ENCODE data around the gene TSC22D4. TPM values are rescaled to one million over a fixed set of nuclear protein-coding genes. Genes with fewer than 3 reads are reported as not detected.
"Not testable (repeated sequence)": the region's sequence is repeated elsewhere in the genome, so short reads cannot be mapped to it uniquely, and the experiment has no call there.

TSC22D4 gene
- total RNA-seq, 4 donors from 2014 or later, result 17.6 to 40.3 (median 19.5) TPM

DNA sequence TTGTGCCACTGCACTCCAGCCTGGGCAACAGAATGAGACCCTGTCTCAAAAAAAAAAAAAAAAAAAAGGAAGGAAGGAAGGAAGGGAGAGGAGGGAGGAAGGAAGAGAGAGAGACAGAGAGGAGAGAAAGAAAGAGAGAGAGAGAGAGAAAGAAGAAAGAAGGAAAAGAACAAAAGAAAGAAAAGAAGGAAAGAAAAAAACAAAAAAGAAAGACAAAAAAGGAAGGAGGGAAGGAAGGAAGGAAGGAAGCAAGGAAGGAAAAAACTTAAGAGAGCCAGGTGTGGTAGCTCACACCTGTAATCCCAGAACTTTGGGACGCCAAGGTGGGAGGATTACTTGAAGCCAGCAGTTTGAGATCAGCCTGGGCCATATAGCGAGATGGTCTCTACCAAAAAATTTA is 14.2 kb downstream of the TSC22D4 start:
- Histone ChIP-seq H3K4me3 (no peak overlapping the region), H3K36me3 (no peaks in the 10 kb centered on the region), H3K9me3 (no peaks in the 10 kb centered on the region), H3K27me3 (no peaks in the 10 kb centered on the region), H3K4me1 (peaks cover 0 to 10% of the 10 kb centered on the region in 2 donors), H3K27ac (no peak overlapping the region)
- TF ChIP-seq, protein P1, sequence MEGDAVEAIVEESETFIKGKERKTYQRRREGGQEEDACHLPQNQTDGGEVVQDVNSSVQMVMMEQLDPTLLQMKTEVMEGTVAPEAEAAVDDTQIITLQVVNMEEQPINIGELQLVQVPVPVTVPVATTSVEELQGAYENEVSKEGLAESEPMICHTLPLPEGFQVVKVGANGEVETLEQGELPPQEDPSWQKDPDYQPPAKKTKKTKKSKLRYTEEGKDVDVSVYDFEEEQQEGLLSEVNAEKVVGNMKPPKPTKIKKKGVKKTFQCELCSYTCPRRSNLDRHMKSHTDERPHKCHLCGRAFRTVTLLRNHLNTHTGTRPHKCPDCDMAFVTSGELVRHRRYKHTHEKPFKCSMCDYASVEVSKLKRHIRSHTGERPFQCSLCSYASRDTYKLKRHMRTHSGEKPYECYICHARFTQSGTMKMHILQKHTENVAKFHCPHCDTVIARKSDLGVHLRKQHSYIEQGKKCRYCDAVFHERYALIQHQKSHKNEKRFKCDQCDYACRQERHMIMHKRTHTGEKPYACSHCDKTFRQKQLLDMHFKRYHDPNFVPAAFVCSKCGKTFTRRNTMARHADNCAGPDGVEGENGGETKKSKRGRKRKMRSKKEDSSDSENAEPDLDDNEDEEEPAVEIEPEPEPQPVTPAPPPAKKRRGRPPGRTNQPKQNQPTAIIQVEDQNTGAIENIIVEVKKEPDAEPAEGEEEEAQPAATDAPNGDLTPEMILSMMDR (IDR thresholded peaks at IDR 0.05), result no peak
- TF ChIP-seq POLR2A (IDR thresholded peaks at IDR 0.05), result no peak
- intact Hi-C loops (cut with DNase I; ENCODE audit: low total_unique reads), result loop anchor here (10.0 kb wide), 1 partner anchor 220 kb away; no protein-coding TSS in a partner anchor
- DNase-seq, result no peak

DNA sequence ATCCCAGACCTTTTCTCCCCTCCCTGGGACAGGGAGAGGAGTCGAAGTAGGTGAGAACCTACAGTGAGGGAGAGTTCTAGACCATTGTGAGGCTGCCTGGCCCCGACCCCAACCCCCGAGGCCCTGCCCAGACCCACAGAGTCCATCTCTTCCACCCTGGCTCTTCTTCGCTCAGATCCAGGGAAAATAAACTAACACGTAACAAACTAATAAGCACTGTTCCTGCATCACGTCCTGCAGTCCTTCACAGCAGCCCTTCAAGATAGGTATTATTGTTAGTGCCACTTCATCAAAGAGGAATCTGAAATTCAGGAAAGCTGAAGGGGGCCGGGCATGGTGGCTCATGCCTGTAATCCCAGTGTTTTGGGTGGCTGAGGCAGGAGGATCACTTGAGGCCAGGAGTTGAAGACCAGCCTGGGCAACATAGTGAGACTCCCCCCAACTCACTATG is 14.8 kb downstream of the TSC22D4 start, which contains the start of gene SPACDR:
Gene SPACDR (minus strand): TSS at position 51 of the 451 bp plus-strand sequence. CDS start 235 bp downstream, outside the sequence.
- Histone ChIP-seq H3K4me3 (no peak within 1 kb of the TSS), H3K27me3 (no peaks in the 10 kb centered on the region), H3K4me1 (peaks cover 0 to 10% of the 10 kb centered on the region in 2 donors), H3K27ac (no peak within 1 kb of the TSS), H3K9me3 (no peaks in the 10 kb centered on the region), H3K36me3 (no peaks in the 10 kb centered on the region)
- TF ChIP-seq POLR2A (IDR thresholded peaks at IDR 0.05), result no peak
- TF ChIP-seq, protein P1 (IDR thresholded peaks at IDR 0.05), result no peak
- intact Hi-C loops (cut with DNase I; ENCODE audit: low total_unique reads), result loop anchor here (10.0 kb wide), 1 partner anchor 221 kb away; no protein-coding TSS in a partner anchor
- no peak for DNase-seq

DNA sequence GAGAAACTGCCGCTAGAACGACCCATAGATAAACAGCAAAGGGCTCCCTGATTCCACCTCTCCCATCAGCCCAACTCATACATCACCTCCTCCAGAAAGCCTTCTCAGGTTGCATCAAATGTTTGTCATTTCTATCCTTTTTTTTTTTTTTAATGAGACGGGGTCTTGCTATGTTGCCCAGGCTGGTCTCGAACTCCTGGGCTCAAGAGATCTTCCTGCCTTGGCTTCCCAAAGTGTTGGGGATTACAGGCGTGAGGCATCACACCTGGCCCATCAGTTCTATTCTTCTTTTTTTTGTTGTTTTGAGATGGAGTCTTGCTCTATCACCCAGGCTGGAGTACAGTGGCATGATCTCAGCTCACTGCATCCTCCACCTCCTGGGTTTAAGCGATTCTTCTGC is 22.0 kb downstream of the TSC22D4 start:
- no peak overlapping the region for H3K4me3 ChIP-seq
- no peak for TF ChIP-seq POLR2A (IDR thresholded peaks at IDR 0.05)
- TF ChIP-seq, protein P1 (IDR thresholded peaks at IDR 0.05), result no peak
- no peaks in the 10 kb centered on the region for H3K27me3 ChIP-seq
- intact Hi-C loops (cut with DNase I; ENCODE audit: low total_unique reads), result no loop called here
- H3K9me3 ChIP-seq, result no peaks in the 10 kb centered on the region
- H3K4me1 ChIP-seq, result no peaks in the 10 kb centered on the region
- DNase-seq, result no peak
- H3K27ac ChIP-seq, result no peak overlapping the region
- no peaks in the 10 kb centered on the region for H3K36me3 ChIP-seq

DNA sequence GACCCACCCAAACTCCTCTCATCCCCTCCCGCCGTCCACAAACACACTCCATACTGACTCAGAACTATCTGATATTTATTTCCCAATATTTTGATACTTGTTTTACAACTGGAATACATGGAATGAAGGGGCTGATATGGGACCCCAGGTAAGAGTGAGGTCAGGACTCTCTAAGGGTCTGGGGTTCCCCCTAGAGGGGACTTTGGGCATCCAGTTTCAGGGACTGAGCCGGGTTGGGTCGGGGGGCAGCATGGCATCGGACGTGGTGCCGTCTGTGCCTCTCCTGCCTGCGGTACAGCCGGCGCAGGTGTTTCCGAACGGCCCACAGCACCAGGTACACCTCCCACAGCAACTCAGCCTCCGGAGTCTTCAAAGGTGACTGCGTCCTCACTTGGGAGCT is 22.5 kb downstream of the TSC22D4 start:
- intact Hi-C loops (cut with DNase I; ENCODE audit: low total_unique reads), result no loop called here
- Histone ChIP-seq H3K27ac (no peak overlapping the region), H3K36me3 (no peaks in the 10 kb centered on the region), H3K4me3 (no peak overlapping the region), H3K27me3 (no peaks in the 10 kb centered on the region), H3K4me1 (no peaks in the 10 kb centered on the region), H3K9me3 (no peaks in the 10 kb centered on the region)
- no peak for TF ChIP-seq POLR2A (IDR thresholded peaks at IDR 0.05)
- TF ChIP-seq, protein P1 (IDR thresholded peaks at IDR 0.05), result no peak
- DNase-seq, result no peak

DNA sequence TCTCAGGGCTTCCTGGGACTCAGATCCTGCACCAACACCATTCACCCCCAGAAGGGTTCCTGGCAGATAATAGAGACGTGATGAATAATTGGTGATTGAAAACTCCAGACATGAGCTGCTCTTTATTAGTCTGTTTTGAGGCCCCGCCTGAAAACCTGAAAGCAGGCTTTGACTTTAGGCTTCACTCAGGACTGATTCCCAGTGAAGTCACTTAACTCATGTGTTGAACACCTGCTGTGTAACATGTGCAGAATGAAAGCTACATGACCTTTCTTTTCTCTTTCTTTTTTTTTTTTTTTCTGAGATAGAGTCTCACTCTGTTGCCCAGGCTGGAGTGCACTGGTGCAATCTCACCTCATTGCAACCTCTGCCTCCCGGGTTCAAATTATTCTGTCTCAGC is 23.8 kb downstream of the TSC22D4 start:
- H3K4me1 ChIP-seq, result no peaks in the 10 kb centered on the region
- TF ChIP-seq, protein P1 (IDR thresholded peaks at IDR 0.05), result no peak
- no peak for TF ChIP-seq POLR2A (IDR thresholded peaks at IDR 0.05)
- H3K9me3 ChIP-seq, result no peaks in the 10 kb centered on the region
- H3K4me3 ChIP-seq, result no peak overlapping the region
- H3K36me3 ChIP-seq, result no peaks in the 10 kb centered on the region
- no peaks in the 10 kb centered on the region for H3K27me3 ChIP-seq
- H3K27ac ChIP-seq, result no peak overlapping the region
- intact Hi-C loops (cut with DNase I; ENCODE audit: low total_unique reads), result no loop called here
- DNase-seq, result no peak

DNA sequence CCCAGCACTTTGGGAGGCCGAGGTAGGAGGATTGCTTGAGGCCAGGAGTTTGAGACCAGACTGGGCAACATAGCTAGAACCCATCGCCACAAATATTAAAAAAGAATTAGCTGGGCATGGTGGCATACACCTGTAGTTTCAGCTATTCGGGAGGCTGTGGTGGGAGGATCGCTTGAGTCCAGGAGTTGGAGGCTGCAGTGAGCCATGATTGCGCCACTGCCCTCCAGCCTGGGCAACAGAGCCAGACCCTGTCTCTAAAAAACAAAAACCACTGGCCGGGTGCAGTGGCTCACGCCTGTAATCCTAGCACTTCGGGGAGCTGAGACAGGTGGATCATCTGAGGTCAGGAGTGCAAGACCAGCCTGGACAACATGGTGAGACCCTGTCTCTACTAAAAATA is 25.2 kb downstream of the TSC22D4 start:
- intact Hi-C loops (cut with DNase I; ENCODE audit: low total_unique reads); H3K27ac ChIP-seq; H3K36me3 ChIP-seq; H3K4me1 ChIP-seq; H3K27me3 ChIP-seq; H3K9me3 ChIP-seq; DNase-seq; H3K4me3 ChIP-seq: not testable (repeated sequence)

Measured in uterus (tissue), 4 donors.